Measurements from ENCODE around the gene HIPK2. TPM values are rescaled to one million over a fixed set of nuclear protein-coding genes. Genes with fewer than 3 reads are reported as not detected.

The HIPK2 gene
- total and polyA plus RNA-seq, 7 donors = 2.4 to 15.7 (median 7.9) TPM

DNA sequence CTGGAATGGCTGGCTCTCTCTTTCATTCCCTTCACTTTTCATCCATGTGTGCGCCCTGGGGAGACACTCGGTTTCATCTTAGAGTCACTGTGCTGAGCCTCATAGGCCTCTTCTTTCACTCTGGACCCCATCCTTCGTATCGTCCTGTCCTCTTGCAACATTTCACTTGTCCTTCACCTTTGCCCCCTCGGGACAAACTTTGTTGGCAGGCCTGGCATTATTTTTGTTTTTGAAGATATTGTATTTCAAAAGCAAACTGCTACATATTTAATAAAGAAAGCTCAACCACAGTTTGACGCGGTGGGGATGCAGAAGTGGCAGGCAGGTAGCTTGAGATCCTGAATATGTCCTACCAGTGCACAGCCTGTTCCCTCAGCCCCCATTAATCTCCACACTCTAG is 36.6 kb downstream of the HIPK2 start:
- WGBS, 2 donors = 89 to 95% methylated on average over 7 of the region's 7 CpGs
- H3K9me3 ChIP-seq = no peaks in the 10 kb centered on the region
- H3K4me1 ChIP-seq = peaks cover 0 to 46% (median 41%) of the 10 kb centered on the region in 4 donors
- no peaks in the 10 kb centered on the region for H3K36me3 ChIP-seq
- no peak overlapping the region for H3K4me3 ChIP-seq
- TF ChIP-seq EP300 (IDR thresholded peaks at IDR 0.05) (no peak), POLR2A (IDR thresholded peaks at IDR 0.05) (no peak), POLR2AphosphoS5 (IDR thresholded peaks at IDR 0.05) (no peak)
- TF ChIP-seq, protein P1, sequence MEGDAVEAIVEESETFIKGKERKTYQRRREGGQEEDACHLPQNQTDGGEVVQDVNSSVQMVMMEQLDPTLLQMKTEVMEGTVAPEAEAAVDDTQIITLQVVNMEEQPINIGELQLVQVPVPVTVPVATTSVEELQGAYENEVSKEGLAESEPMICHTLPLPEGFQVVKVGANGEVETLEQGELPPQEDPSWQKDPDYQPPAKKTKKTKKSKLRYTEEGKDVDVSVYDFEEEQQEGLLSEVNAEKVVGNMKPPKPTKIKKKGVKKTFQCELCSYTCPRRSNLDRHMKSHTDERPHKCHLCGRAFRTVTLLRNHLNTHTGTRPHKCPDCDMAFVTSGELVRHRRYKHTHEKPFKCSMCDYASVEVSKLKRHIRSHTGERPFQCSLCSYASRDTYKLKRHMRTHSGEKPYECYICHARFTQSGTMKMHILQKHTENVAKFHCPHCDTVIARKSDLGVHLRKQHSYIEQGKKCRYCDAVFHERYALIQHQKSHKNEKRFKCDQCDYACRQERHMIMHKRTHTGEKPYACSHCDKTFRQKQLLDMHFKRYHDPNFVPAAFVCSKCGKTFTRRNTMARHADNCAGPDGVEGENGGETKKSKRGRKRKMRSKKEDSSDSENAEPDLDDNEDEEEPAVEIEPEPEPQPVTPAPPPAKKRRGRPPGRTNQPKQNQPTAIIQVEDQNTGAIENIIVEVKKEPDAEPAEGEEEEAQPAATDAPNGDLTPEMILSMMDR (IDR thresholded peaks at IDR 0.05) = no peak
- H3K27me3 ChIP-seq = no peaks in the 10 kb centered on the region
- intact Hi-C loops (cut with DNase I) = no loop called here
- no peak overlapping the region for H3K27ac ChIP-seq
- DNase-seq = no peak

DNA sequence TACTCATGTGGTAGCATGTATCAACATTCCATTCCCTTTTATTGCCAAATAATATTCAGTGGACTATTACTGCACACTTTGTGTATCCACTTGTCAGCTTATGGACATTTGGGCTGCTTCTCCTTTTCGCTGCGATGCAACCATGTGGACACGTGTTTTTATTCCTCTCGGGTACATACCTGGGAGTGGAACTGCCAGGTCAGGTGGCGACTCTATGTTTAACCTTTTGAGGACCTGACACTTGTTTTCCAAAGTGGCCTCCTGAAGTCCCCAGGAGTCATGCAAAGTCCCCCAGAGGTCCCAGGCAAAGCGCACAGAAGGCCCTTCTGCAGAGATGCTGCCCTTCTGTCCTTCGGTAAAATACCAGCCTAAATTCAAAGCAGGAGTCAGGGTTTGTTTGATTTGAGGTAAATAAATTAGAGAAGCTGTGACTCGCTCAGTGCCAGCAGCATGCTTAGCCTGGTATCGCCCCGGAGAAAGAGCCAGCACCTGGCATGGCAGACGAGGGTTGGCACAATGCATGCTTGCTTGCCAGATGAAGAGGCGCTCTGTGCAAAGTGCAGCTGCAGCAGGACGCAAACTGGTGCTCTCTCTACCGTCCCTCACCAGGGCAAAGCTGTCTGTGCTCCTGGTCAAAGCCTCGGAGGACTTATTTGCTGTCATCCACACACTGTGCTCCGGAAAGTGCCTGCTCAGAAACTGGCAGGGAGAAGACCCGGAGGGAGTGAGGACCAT is 37.8 kb downstream of the HIPK2 start:
- Histone ChIP-seq H3K27ac (no peak overlapping the region), H3K27me3 (no peaks in the 10 kb centered on the region), H3K36me3 (no peaks in the 10 kb centered on the region), H3K4me1 (peaks cover 0 to 40% (median 30%) of the 10 kb centered on the region in 4 donors), H3K4me3 (no peak overlapping the region), H3K9me3 (no peaks in the 10 kb centered on the region)
- WGBS, 2 donors = 44 to 77% methylated on average over 17 of the region's 17 CpGs
- TF ChIP-seq POLR2A (IDR thresholded peaks at IDR 0.05) (no peak), POLR2AphosphoS5 (IDR thresholded peaks at IDR 0.05) (no peak), EP300 (IDR thresholded peaks at IDR 0.05) (no peak)
- TF ChIP-seq, protein P1 (IDR thresholded peaks at IDR 0.05) = no peak
- intact Hi-C loops (cut with DNase I) = no loop called here
- no peak for DNase-seq

DNA sequence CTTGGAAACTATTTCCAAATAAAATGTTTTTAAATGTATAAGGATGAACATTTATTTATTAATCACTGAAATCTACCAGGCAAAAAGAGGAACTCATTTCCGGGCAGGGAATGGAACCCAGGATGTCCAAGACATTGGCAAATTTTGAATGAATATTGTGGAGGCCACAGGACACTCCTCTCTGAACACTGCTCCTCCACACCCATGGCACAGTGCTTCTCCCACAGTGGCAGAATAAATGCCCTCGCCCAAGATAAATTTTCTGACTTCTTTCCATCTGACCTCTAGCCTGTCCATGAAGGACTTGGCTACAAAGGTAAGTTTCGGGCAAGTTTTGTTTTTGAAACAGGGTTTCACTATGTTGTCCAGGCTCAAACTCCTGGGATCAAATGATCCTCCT is 39.0 kb downstream of the HIPK2 start:
- Histone ChIP-seq H3K4me1 (peaks cover 0 to 52% (median 34%) of the 10 kb centered on the region in 4 donors), H3K27ac (peak overlapping the region in 1 of 4 donors; percentile 35)
- WGBS, 2 donors = 78 to 92% methylated on average over 3 of the region's 3 CpGs

DNA sequence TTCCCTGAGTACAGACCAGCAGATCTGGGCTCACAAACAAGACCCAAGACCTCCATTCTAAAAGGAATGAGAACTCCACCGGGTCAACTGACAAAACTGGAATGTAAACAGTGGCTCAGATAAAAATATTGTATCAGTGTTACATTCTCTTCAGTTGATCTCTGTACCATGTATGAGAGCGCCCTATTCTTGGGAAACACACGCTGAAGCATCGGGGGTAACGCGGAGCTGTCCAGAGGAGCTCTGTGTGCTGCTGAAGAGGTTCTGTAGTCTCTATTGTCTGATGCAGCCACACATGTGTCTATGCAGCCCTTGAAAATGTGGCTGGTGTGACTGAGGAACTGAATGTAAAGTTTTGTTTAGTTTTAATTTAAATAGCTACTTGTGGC is 39.7 kb downstream of the HIPK2 start:
- TF ChIP-seq POLR2A (IDR thresholded peaks at IDR 0.05) (no peak), EP300 (IDR thresholded peaks at IDR 0.05) (no peak), POLR2AphosphoS5 (IDR thresholded peaks at IDR 0.05) (no peak)
- TF ChIP-seq, protein P1 (IDR thresholded peaks at IDR 0.05) = no peak
- Histone ChIP-seq H3K27me3 (no peaks in the 10 kb centered on the region), H3K9me3 (no peaks in the 10 kb centered on the region), H3K4me1 (peaks cover 0 to 46% (median 31%) of the 10 kb centered on the region in 4 donors), H3K4me3 (no peak overlapping the region), H3K27ac (peak overlapping the region in 3 of 4 donors; percentile 35 to 40 (median 36)), H3K36me3 (no peaks in the 10 kb centered on the region)
- intact Hi-C loops (cut with DNase I) = no loop called here
- 78 to 84% methylated on average over 6 of the region's 6 CpGs for WGBS, 2 donors
- DNase-seq = no peak

More for the DNA sequence above, 39.0 kb downstream of the HIPK2 start:
- Histone ChIP-seq H3K27me3 (no peaks in the 10 kb centered on the region), H3K4me3 (no peak overlapping the region), H3K9me3 (no peaks in the 10 kb centered on the region), H3K36me3 (no peaks in the 10 kb centered on the region)
- DNase-seq = no peak
- intact Hi-C loops (cut with DNase I) = no loop called here
- no peak for TF ChIP-seq POLR2AphosphoS5 (IDR thresholded peaks at IDR 0.05)
- no peak for TF ChIP-seq EP300 (IDR thresholded peaks at IDR 0.05)
- TF ChIP-seq POLR2A (IDR thresholded peaks at IDR 0.05) = no peak
- TF ChIP-seq, protein P1 (IDR thresholded peaks at IDR 0.05) = no peak
